PC-9 (cell line): ENCODE data around the gene MCF2L.

Source experiments
- CTCF ChIP-seq: fragments of 200-600 bp; sonication (generic); conservative IDR thresholded peaks from 2 replicates; pipeline ENCODE4 v1.6.1; 2017; ENCODE audit warnings: mixed run types, antibody characterized with exemption, mild to moderate bottlenecking, moderate library complexity
- EZH2 ChIP-seq: fragments of 200-600 bp; sonication (generic); IDR thresholded peaks from 2 replicates; pipeline ENCODE4 v1.8.0; 2017; ENCODE audit warnings: antibody characterized with exemption, low read depth

GRCh38 chr13:112965573-112966115 is 3.4 kb upstream of the MCF2L start:
- TF ChIP-seq CTCF (no peak), EZH2 (no peak)
